Liver (tissue), 9 donors: ENCODE measurements around the gene CCNC. TPM values are rescaled to one million over a fixed set of nuclear protein-coding genes. Genes with fewer than 3 reads are reported as not detected.

Experiments used
- DNase-seq: peaks from one replicate; pipeline ENCODE4 v3.0.0-alpha.2; 2017; ENCODE audit warnings: low spot score
- H3K27ac ChIP-seq, 2 donors: one replicate each; pipeline ENCODE4 v1.7.0; 2013; ENCODE audit warnings: inconsistent platforms in 2 of 2, low read length in 2 of 2, control low read depth in 1 of 2, low read depth in 1 of 2, mild to moderate bottlenecking in 1 of 2
- H3K27me3 ChIP-seq, 4 donors: one replicate each; pipeline versions ENCODE4 v1.6.1 to v1.7.0; 2013; ENCODE audit warnings: low read length in 3 of 4, inconsistent platforms in 1 of 4, mild to moderate bottlenecking in 1 of 4, moderate library complexity in 1 of 4; ENCODE audit not compliant: control insufficient read depth in 4 of 4, insufficient read depth in 4 of 4
- H3K36me3 ChIP-seq, 4 donors: one replicate each; pipeline versions ENCODE4 v1.6.1 to v1.7.0; 2013; ENCODE audit warnings: low read length in 3 of 4, mild to moderate bottlenecking in 3 of 4, low read depth in 1 of 4, moderate library complexity in 1 of 4; ENCODE audit not compliant: control insufficient read depth in 4 of 4, insufficient read depth in 3 of 4
- H3K4me1 ChIP-seq, 4 donors: one replicate each; pipeline versions ENCODE4 v1.6.1 to v1.7.0; 2013; ENCODE audit warnings: low read length in 3 of 4, mild to moderate bottlenecking in 3 of 4, moderate library complexity in 1 of 4; ENCODE audit not compliant: control insufficient read depth in 4 of 4, insufficient read depth in 4 of 4
- H3K4me3 ChIP-seq, 3 donors: one replicate each; pipeline versions ENCODE4 v1.6.1 to v1.7.0; 2013; ENCODE audit warnings: low read length in 3 of 3, control low read depth in 1 of 3, low read depth in 1 of 3, mild to moderate bottlenecking in 1 of 3
- H3K9ac ChIP-seq, 2 donors: one replicate each; pipeline ENCODE4 v1.7.0; 2013; ENCODE audit warnings: low read length in 2 of 2, mild to moderate bottlenecking in 2 of 2, moderate library complexity in 2 of 2, control low read depth in 1 of 2, low read depth in 1 of 2
- H3K9me3 ChIP-seq, 4 donors: one replicate each; pipeline versions ENCODE4 v1.6.1 to v1.7.0; 2013; ENCODE audit warnings: low read length in 3 of 4; ENCODE audit not compliant: control insufficient read depth in 4 of 4
- FOXA2 ChIP-seq: IDR thresholded peaks from 2 replicates; pipeline ENCODE4 v1.6.1; 2016; ENCODE audit warnings: antibody characterized with exemption
- GABPA ChIP-seq, 2 donors: IDR thresholded peaks in 1 of 2; conservative IDR thresholded peaks in 1 of 2; 2 replicates each; pipeline ENCODE4 v1.6.1; 2016; ENCODE audit warnings: antibody characterized with exemption in 2 of 2, mild to moderate bottlenecking in 1 of 2, moderate library complexity in 1 of 2
- HNF4A ChIP-seq, 2 donors: conservative IDR thresholded peaks; 2 replicates each; pipeline ENCODE4 v1.6.1; 2016; ENCODE audit warnings: antibody characterized with exemption in 2 of 2, mild to moderate bottlenecking in 2 of 2
- HNF4G ChIP-seq: IDR thresholded peaks from 2 replicates; pipeline ENCODE4 v1.6.1; 2016; ENCODE audit warnings: antibody characterized with exemption
- JUND ChIP-seq, 2 donors: IDR thresholded peaks; 2 replicates each; pipeline ENCODE4 v1.6.1; 2016; ENCODE audit warnings: antibody characterized with exemption in 2 of 2
- NR2F2 ChIP-seq: IDR thresholded peaks from 2 replicates; pipeline ENCODE4 v1.6.1; 2016; ENCODE audit warnings: antibody characterized with exemption
- RAD21 ChIP-seq, 2 donors: IDR thresholded peaks; 2 replicates each; pipeline ENCODE4 v1.6.1; 2016; ENCODE audit warnings: antibody characterized with exemption in 2 of 2, mild to moderate bottlenecking in 2 of 2
- RXRA ChIP-seq, 2 donors: IDR thresholded peaks; 2 replicates each; pipeline ENCODE4 v1.6.1; 2017 to 2018; ENCODE audit warnings: antibody characterized with exemption in 2 of 2, mild to moderate bottlenecking in 1 of 2
- SP1 ChIP-seq: IDR thresholded peaks from 2 replicates; pipeline ENCODE4 v1.6.1; 2018; ENCODE audit warnings: antibody characterized with exemption, mild to moderate bottlenecking
- TAF1 ChIP-seq: conservative IDR thresholded peaks from 2 replicates; pipeline ENCODE4 v1.6.1; 2016; ENCODE audit warnings: antibody characterized with exemption, mild to moderate bottlenecking
- YY1 ChIP-seq: IDR thresholded peaks from 2 replicates; pipeline ENCODE4 v1.6.1; 2016; ENCODE audit warnings: antibody characterized with exemption, mild to moderate bottlenecking
- ZBTB33 ChIP-seq: IDR thresholded peaks from 2 replicates; pipeline ENCODE4 v1.6.1; 2016; ENCODE audit warnings: antibody characterized with exemption
- WGBS: extraction: QIAGEN DNeasy Blood & Tissue Kit; methylation state at CpG from one replicate; pipeline ENCODE4 v1.1.7; 2013; 5-methylcytosine and 5-hydroxymethylcytosine counted together
- polyA plus RNA-seq, 2 donors: library from polyadenylated mRNA; stranded (reverse) in 1 of 2; unstranded in 1 of 2; fragments of 200-250 nt in 1 of 2; fragments of >200 nt in 1 of 2; fragmentation: Nextera tagmentation in 1 of 2; extraction: Ambion mirVana in 1 of 2; gene quantifications; one replicate each; pipeline versions ENCODE4 v1.2.1 to v1.2.3, GENCODE V29; 2013 to 2015
- total RNA-seq, 2 donors: library from RNA; depleted of rRNA; stranded (reverse); fragments of >200 nt; gene quantifications; one replicate each; pipeline ENCODE4 v1.2.3, GENCODE V29; 2014
- TF ChIP-seq, protein P1 (sequence below): IDR thresholded peaks from 2 replicates; pipeline ENCODE4 v1.6.1; 2016; ENCODE audit warnings: antibody characterized with exemption
- TF ChIP-seq, protein P2 (sequence below): fragments of 150-350 bp; IDR thresholded peaks from 2 replicates; pipeline ENCODE4 v1.5.1; 2017; ENCODE audit warnings: improper control_type of control experiment, low read depth, low read length; ENCODE audit not compliant: missing input control
- TF ChIP-seq, protein P3 (sequence below): IDR thresholded peaks from 2 replicates; pipeline ENCODE4 v1.6.1; 2016; ENCODE audit warnings: antibody characterized with exemption, mild to moderate bottlenecking
- TF ChIP-seq, protein P4 (sequence below): IDR thresholded peaks from 2 replicates; pipeline ENCODE4 v1.6.1; 2016; ENCODE audit warnings: antibody characterized with exemption
- donor health status: healthy.
- donor health status: healthy.
- donor health status: healthy.
- donor health status: healthy.
- donor health status: healthy.

CCNC gene
- total and polyA plus RNA-seq, 4 donors: 32.9 to 80.7 (median 47.8) TPM

DNA sequence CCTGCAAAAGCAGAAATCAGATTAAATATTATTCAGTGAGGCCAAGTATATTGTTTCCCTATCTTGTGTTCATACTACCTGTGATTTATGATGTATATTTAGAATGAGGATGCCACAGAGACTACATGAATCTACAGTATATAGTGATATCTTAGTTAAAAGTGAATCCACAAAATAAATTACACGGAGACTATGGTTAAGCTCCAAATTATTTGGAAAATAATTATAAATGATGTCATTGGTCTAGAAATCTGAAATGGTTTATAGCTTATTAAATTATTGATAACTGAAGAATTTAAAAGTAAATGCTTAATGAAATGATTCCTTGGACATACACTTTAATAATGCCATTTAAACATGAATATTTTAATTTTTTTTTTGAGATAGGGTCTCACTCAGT is 49.0 kb downstream of the CCNC start (continued):
- TF ChIP-seq NR2F2 (no peak), RXRA (IDR thresholded peaks at IDR 0.05) (no peak), SP1 (no peak), ZBTB33 (no peak), HNF4G (no peak), YY1 (no peak)
- TF ChIP-seq, protein P1, sequence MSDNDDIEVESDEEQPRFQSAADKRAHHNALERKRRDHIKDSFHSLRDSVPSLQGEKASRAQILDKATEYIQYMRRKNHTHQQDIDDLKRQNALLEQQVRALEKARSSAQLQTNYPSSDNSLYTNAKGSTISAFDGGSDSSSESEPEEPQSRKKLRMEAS: no peak

DNA sequence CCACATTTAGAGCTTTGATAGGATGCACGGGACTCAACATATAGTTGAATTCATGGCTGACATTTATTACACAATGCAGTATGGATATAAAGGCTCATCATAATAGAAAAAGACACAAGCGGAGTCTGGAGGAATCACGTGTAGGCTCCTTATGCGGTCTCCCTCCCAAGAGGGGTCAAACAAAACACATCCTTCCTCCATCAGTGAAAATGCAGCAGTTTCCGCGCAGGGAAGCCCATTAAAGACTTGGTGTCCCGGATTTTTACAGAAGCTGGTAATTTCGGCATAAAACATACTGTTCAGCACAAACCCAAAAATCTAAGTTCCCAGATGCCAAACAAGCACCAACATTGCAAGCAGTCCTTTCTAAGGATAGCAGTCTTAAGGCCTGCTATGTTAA is 54.4 kb downstream of the CCNC start:
- Histone ChIP-seq H3K9me3 (no peaks in the 10 kb centered on the region), H3K4me3 (peak overlapping the region in 1 of 3 donors; percentile 82), H3K36me3 (peaks cover 0 to 2% (median 0%) of the 10 kb centered on the region in 4 donors), H3K9ac (no peak overlapping the region), H3K4me1 (peaks cover 3 to 9% (median 8%) of the 10 kb centered on the region in 4 donors), H3K27me3 (no peaks in the 10 kb centered on the region), H3K27ac (no peak overlapping the region)
- WGBS: 77% methylated on average over 8 of the region's 8 CpGs
- DNase-seq: no peak
- TF ChIP-seq, protein P2, sequence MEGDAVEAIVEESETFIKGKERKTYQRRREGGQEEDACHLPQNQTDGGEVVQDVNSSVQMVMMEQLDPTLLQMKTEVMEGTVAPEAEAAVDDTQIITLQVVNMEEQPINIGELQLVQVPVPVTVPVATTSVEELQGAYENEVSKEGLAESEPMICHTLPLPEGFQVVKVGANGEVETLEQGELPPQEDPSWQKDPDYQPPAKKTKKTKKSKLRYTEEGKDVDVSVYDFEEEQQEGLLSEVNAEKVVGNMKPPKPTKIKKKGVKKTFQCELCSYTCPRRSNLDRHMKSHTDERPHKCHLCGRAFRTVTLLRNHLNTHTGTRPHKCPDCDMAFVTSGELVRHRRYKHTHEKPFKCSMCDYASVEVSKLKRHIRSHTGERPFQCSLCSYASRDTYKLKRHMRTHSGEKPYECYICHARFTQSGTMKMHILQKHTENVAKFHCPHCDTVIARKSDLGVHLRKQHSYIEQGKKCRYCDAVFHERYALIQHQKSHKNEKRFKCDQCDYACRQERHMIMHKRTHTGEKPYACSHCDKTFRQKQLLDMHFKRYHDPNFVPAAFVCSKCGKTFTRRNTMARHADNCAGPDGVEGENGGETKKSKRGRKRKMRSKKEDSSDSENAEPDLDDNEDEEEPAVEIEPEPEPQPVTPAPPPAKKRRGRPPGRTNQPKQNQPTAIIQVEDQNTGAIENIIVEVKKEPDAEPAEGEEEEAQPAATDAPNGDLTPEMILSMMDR: no peak
- TF ChIP-seq, protein P3, sequence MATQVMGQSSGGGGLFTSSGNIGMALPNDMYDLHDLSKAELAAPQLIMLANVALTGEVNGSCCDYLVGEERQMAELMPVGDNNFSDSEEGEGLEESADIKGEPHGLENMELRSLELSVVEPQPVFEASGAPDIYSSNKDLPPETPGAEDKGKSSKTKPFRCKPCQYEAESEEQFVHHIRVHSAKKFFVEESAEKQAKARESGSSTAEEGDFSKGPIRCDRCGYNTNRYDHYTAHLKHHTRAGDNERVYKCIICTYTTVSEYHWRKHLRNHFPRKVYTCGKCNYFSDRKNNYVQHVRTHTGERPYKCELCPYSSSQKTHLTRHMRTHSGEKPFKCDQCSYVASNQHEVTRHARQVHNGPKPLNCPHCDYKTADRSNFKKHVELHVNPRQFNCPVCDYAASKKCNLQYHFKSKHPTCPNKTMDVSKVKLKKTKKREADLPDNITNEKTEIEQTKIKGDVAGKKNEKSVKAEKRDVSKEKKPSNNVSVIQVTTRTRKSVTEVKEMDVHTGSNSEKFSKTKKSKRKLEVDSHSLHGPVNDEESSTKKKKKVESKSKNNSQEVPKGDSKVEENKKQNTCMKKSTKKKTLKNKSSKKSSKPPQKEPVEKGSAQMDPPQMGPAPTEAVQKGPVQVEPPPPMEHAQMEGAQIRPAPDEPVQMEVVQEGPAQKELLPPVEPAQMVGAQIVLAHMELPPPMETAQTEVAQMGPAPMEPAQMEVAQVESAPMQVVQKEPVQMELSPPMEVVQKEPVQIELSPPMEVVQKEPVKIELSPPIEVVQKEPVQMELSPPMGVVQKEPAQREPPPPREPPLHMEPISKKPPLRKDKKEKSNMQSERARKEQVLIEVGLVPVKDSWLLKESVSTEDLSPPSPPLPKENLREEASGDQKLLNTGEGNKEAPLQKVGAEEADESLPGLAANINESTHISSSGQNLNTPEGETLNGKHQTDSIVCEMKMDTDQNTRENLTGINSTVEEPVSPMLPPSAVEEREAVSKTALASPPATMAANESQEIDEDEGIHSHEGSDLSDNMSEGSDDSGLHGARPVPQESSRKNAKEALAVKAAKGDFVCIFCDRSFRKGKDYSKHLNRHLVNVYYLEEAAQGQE: no peak
- TF ChIP-seq RXRA (IDR thresholded peaks at IDR 0.05) (no peak), FOXA2 (no peak), RAD21 (IDR thresholded peaks at IDR 0.05) (no peak), HNF4A (conservative IDR thresholded peaks at IDR 0.05) (no peak), YY1 (no peak), TAF1 (no peak), ZBTB33 (no peak), GABPA (IDR thresholded peaks at IDR 0.05 in 1 of 2, conservative IDR thresholded peaks at IDR 0.05 in 1 of 2) (no peak), JUND (IDR thresholded peaks at IDR 0.05) (no peak), SP1 (no peak), HNF4G (no peak), NR2F2 (no peak)
- TF ChIP-seq, protein P4, sequence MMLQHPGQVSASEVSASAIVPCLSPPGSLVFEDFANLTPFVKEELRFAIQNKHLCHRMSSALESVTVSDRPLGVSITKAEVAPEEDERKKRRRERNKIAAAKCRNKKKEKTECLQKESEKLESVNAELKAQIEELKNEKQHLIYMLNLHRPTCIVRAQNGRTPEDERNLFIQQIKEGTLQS: no peak
- TF ChIP-seq, protein P1: no peak
